PC-3 (cell line): ENCODE data around the gene TUBB2B. TPM values are rescaled to one million over a fixed set of nuclear protein-coding genes. Genes with fewer than 3 reads are reported as not detected.

ENCODE experiments used
- ATAC-seq: fragments of 200-7000 bp; cut with Tn5 transposase; 2 replicates; pipeline ENCODE4 v1.9.1; 2020; ENCODE audit warnings: mild to moderate bottlenecking, moderate library complexity
- BruUV-seq: library from RNA; stranded (reverse); fragments of 400-500 nt; replicated peaks from 2 replicates; lab custom pipeline; 2021; lab: Mats Ljungman, UMichigan
- CTCF ChIA-PET: fragments of 300-600 bp; sonication (Branson Sonifier 250); formaldehyde crosslinking; loops from one replicate; lab custom pipeline; 2022; ENCODE audit warnings: antibody characterized with exemption; lab: Charles Lee
- POLR2A ChIA-PET: fragments of 300-600 bp; sonication (Branson Sonifier 250); formaldehyde crosslinking; loops from one replicate; lab custom pipeline; 2022; ENCODE audit warnings: antibody characterized with exemption; ENCODE audit not compliant: unreplicated experiment; lab: Charles Lee
- DNase-seq: peaks from one replicate; pipeline ENCODE4 v3.0.0-alpha.2; 2015
- H2AFZ ChIP-seq: fragments of 300-600 bp; sonication (generic); 2 replicates; pipeline ENCODE4 v1.6.0; 2016; ENCODE audit warnings: antibody characterized with exemption, low read length
- H3F3A ChIP-seq: fragments of 300-600 bp; sonication (generic); one replicate; pipeline ENCODE4 v1.6.0; 2017; ENCODE audit warnings: antibody characterized with exemption, low read length, control low read depth, mild to moderate bottlenecking; ENCODE audit not compliant: unreplicated experiment
- H3K27ac ChIP-seq: fragments of 300-600 bp; sonication (generic); 2 replicates; pipeline ENCODE4 v1.5.1; 2016; ENCODE audit warnings: mild to moderate bottlenecking, low read length
- H3K27me3 ChIP-seq: fragments of 300-600 bp; sonication (generic); 2 replicates; pipeline ENCODE4 v1.6.1; 2016; ENCODE audit warnings: low read length, mixed read lengths
- H3K36me3 ChIP-seq: fragments of 300-600 bp; sonication (generic); 2 replicates; pipeline ENCODE4 v1.6.1; 2016; ENCODE audit warnings: low read depth, mixed run types, low read length, mixed read lengths
- H3K4me1 ChIP-seq: fragments of 300-600 bp; sonication (generic); 2 replicates; pipeline ENCODE4 v1.5.1; 2016; ENCODE audit warnings: low read length; ENCODE audit not compliant: insufficient read depth
- H3K4me2 ChIP-seq: fragments of 300-600 bp; sonication (generic); 2 replicates; pipeline ENCODE4 v1.6.0; 2016; ENCODE audit warnings: low read length
- H3K4me3 ChIP-seq: fragments of 300-600 bp; sonication (generic); 2 replicates; pipeline ENCODE4 v1.5.1; 2016; ENCODE audit warnings: mild to moderate bottlenecking, low read length, mixed read lengths
- H3K79me2 ChIP-seq: fragments of 300-600 bp; sonication (generic); 2 replicates; pipeline ENCODE4 v1.6.1; 2017; ENCODE audit warnings: low read length, mixed read lengths
- H3K9ac ChIP-seq: fragments of 300-600 bp; sonication (generic); 2 replicates; pipeline ENCODE4 v1.6.0; 2016; ENCODE audit warnings: mild to moderate bottlenecking, low read length
- H3K9me2 ChIP-seq: fragments of 300-600 bp; sonication (generic); replicated peaks from 2 replicates; pipeline ENCODE4 v1.6.1; 2016; ENCODE audit warnings: mixed run types, low read length, mixed read lengths
- H3K9me3 ChIP-seq: fragments of 300-600 bp; sonication (generic); 2 replicates; pipeline ENCODE4 v1.6.1; 2016; ENCODE audit warnings: low read length, mixed read lengths
- H4K20me1 ChIP-seq: fragments of 300-600 bp; sonication (generic); 2 replicates; pipeline ENCODE4 v1.6.1; 2016; ENCODE audit warnings: low read length, mixed read lengths
- CTCF ChIP-seq: fragments of 300-600 bp; sonication (generic); conservative IDR thresholded peaks from 2 replicates; pipeline ENCODE4 v1.5.1; 2017; ENCODE audit warnings: antibody characterized with exemption, low read depth, mild to moderate bottlenecking, low read length
- EZH2 ChIP-seq: fragments of 300-600 bp; sonication (generic); IDR thresholded peaks from one replicate; pipeline ENCODE4 v1.6.1; 2017; ENCODE audit warnings: antibody characterized with exemption, mild to moderate bottlenecking, low read length; ENCODE audit not compliant: unreplicated experiment
- EZH2phosphoT487 ChIP-seq: fragments of 300-600 bp; sonication (generic); IDR thresholded peaks from 2 replicates; pipeline ENCODE4 v1.6.1; 2018; ENCODE audit warnings: mild to moderate bottlenecking, antibody characterized with exemption, low read length, borderline replicate concordance
- intact Hi-C: fragments of 100-400 bp; cut with micrococcal nuclease; formaldehyde crosslinking; loops from 2 replicates; pipeline ENCODE4 v1.9.0; 2023
- total RNA-seq: library from RNA; depleted of rRNA; stranded (reverse); fragments of >200 nt; gene quantifications from 2 replicates; pipeline ENCODE4 v1.2.3, GENCODE V29; 2014

The TUBB2B gene
- total RNA-seq, 1 experiment from 2014 or later = 6.5 TPM

- Histone ChIP-seq H3K9me3 (no peaks in the 10 kb centered on the region), H3K27ac (peak overlapping the region; percentile 72), H3K4me3 (peak overlapping the region; percentile 39), H3F3A (no peaks in the 10 kb centered on the region), H4K20me1 (no peaks in the 10 kb centered on the region), H2AFZ (peak overlapping the region; percentile 72), H3K4me1 (peaks cover 27% of the 10 kb centered on the region), H3K9me2 (no peaks in the 10 kb centered on the region), H3K79me2 (no peaks in the 10 kb centered on the region), H3K9ac (peak overlapping the region; percentile 26), H3K4me2 (peak overlapping the region; percentile 74), H3K27me3 (no peaks in the 10 kb centered on the region), H3K36me3 (no peaks in the 10 kb centered on the region)
- CTCF ChIA-PET = interaction anchor here (0.6 to 1.2 kb wide), 9 partner anchors 13 to 1122 kb away, joined by 3 to 14 read pairs (median 3); partner anchors contain the start of gene TUBB2A
- DNase-seq = no peak
- BruUV-seq = no TSS peak
- TF ChIP-seq CTCF (no peak), EZH2 (no peak), EZH2phosphoT487 (no peak)
- no peak for ATAC-seq
- POLR2A ChIA-PET = interaction anchor here (0.6 to 1.0 kb wide), 3 partner anchors 25 to 155 kb away, joined by 3 to 9 read pairs (median 4); no protein-coding TSS in a partner anchor
- intact Hi-C loops = loop anchor here (1.0 kb wide), 2 partner anchors 46 to 82 kb away; no protein-coding TSS in a partner anchor
Observed at GRCh38 chr6:3208775-3209113, 18.7 kb downstream of the TUBB2B start.

- Histone ChIP-seq H3K9ac (peak overlapping the region; percentile 26), H3K4me3 (peak overlapping the region; percentile 39), H3K27me3 (no peaks in the 10 kb centered on the region), H3F3A (no peaks in the 10 kb centered on the region), H3K4me1 (peaks cover 27% of the 10 kb centered on the region), H4K20me1 (no peaks in the 10 kb centered on the region), H2AFZ (peak overlapping the region; percentile 72), H3K9me3 (no peaks in the 10 kb centered on the region), H3K27ac (peak overlapping the region; percentile 72), H3K36me3 (no peaks in the 10 kb centered on the region), H3K4me2 (peak overlapping the region; percentile 74), H3K79me2 (no peaks in the 10 kb centered on the region), H3K9me2 (no peaks in the 10 kb centered on the region)
- TF ChIP-seq EZH2 (no peak), EZH2phosphoT487 (no peak), CTCF (no peak)
- BruUV-seq = no TSS peak
- ATAC-seq (no peak), DNase-seq (no peak)
- ChIA-PET CTCF (interaction anchor here (0.6 to 1.2 kb wide), 7 partner anchors 12 to 207 kb away, joined by 3 to 14 read pairs (median 5); partner anchors contain the start of gene TUBB2A), POLR2A (interaction anchor here (1.0 kb wide), 1 partner anchor 45 kb away, joined by 9 read pairs; no protein-coding TSS in a partner anchor)
- intact Hi-C loops = no loop called here
Observed at GRCh38 chr6:3208098-3208774, 19.2 kb downstream of the TUBB2B start.
